Esophagus muscularis mucosa (tissue), 4 donors: ENCODE data around the gene CSPG5. TPM values are rescaled to one million over a fixed set of nuclear protein-coding genes. Genes with fewer than 3 reads are reported as not detected.

ENCODE experiments used
- DNase-seq: peaks from one replicate; pipeline ENCODE4 v3.0.0-alpha.2; 2017; ENCODE audit errors: extremely low spot score
- H3K27ac ChIP-seq, 4 donors: fragments of 200-600 bp; sonication (generic); replicated peaks in 1 of 4; 1 replicate in 3 of 4; 2 replicates in 1 of 4; pipeline ENCODE4 v1.5.1; 2016 to 2019; ENCODE audit warnings: mild to moderate bottlenecking in 1 of 4
- H3K27me3 ChIP-seq, 4 donors: fragments of 200-600 bp; sonication (generic); one replicate each; pipeline versions ENCODE4 v1.5.1 to v1.6.0; 2016 to 2019
- H3K36me3 ChIP-seq, 4 donors: fragments of 200-600 bp; sonication (generic); one replicate each; pipeline ENCODE4 v1.5.1; 2016 to 2019
- H3K4me1 ChIP-seq, 4 donors: fragments of 200-600 bp; sonication (generic); one replicate each; pipeline ENCODE4 v1.5.1; 2016 to 2019
- H3K4me3 ChIP-seq, 4 donors: fragments of 200-600 bp; sonication (generic); 1 replicate in 2 of 4; 2 replicates in 2 of 4; pipeline ENCODE4 v1.5.1; 2016 to 2019; ENCODE audit warnings: mild to moderate bottlenecking in 4 of 4, moderate library complexity in 1 of 4
- H3K9me3 ChIP-seq, 4 donors: fragments of 200-600 bp; sonication (generic); 1 replicate in 3 of 4; 2 replicates in 1 of 4; pipeline ENCODE4 v1.5.1; 2016 to 2019
- EP300 ChIP-seq: sonication (generic); formaldehyde crosslinking; IDR thresholded peaks from one replicate; pipeline ENCODE4 v1.6.1; 2017; ENCODE audit warnings: antibody characterized with exemption
- POLR2A ChIP-seq: fragments of 450-650 bp; IDR thresholded peaks from one replicate; pipeline ENCODE4 v1.6.1; 2017; ENCODE audit warnings: antibody characterized with exemption, moderate library complexity, mild to moderate bottlenecking, low read depth
- POLR2AphosphoS5 ChIP-seq, 2 donors: sonication (generic); formaldehyde crosslinking; IDR thresholded peaks; one replicate each; pipeline ENCODE4 v1.6.1; 2017; ENCODE audit warnings: antibody characterized with exemption in 2 of 2
- WGBS: methylation state at CpG from one replicate; pipeline ENCODE4 v1.1.5; 2018; 5-methylcytosine and 5-hydroxymethylcytosine counted together
- intact Hi-C: fragments of 100-400 bp; cut with DNase I; formaldehyde crosslinking; loops from one replicate; pipeline ENCODE4 v1.15.1; 2023
- total RNA-seq, 4 donors: library from RNA; depleted of rRNA; stranded (reverse); fragments of >200 nt; gene quantifications; one replicate each; pipeline versions ENCODE4 v1.1.0 to v1.2.1, GENCODE V29; 2016
- TF ChIP-seq, protein P1 (sequence below), 3 experiments: fragments of 200-600 bp in 2 of 3; fragments of 450-650 bp in 1 of 3; sonication (generic) in 2 of 3; IDR thresholded peaks; one replicate each; pipeline ENCODE4 v1.5.1; 2017 to 2019; ENCODE audit warnings: antibody characterized with exemption in 3 of 3, mild to moderate bottlenecking in 2 of 3, moderate library complexity in 1 of 3

CSPG5 gene
- total RNA-seq, 4 donors from 2014 or later: 0.66 to 1.2 (median 0.75) TPM; not detected in 1

DNA sequence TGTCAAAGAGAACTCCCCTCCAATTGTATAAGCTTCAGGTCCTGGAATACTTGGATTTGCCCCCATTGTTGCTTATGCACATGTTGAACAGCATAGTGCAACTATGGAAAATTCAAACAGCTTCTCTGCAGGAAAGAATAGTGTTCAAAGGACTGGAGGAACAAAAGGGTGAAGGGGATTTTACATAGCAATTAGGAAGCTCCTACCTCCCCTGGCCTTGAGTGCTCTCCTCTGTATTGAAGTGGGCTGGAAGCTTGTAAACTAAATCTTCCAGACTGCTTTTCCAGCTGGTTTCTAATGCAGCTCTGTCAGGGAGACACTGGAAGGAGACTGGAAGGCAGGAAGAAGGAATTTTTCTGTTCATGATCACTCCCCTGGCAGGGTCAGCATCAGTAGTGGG, 57.9 kb downstream of the CSPG5 start:
- intact Hi-C loops: loop anchor here (10.0 kb wide), 1 partner anchor 144 kb away; no protein-coding TSS in a partner anchor
- no peaks in the 10 kb centered on the region for H3K27me3 ChIP-seq
- no peak overlapping the region for H3K4me3 ChIP-seq

DNA sequence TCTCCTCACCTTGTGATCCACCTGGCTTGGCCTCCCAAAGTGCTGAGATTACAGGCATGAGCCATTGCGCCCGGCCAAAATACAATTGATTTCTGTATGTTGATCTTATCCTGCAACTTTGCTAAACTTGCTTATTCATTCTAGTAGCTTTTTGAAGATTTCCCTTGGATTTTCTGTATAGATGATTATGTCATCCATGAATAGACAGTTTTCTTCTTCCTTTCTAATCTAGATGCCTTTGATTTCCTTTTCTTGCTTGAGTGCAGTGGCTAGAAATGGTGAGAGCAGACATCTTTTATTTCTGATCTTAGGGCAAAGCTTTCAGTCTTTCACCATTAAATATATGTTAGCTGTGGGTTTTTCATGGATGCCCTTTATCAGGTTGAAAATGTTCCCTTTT, 60.7 kb downstream of the CSPG5 start:
- WGBS: 93% methylated on average over 2 of the region's 2 CpGs
- intact Hi-C loops: no loop called here
- no peaks in the 10 kb centered on the region for H3K9me3 ChIP-seq
- no peak for DNase-seq
- TF ChIP-seq EP300 (no peak), POLR2AphosphoS5 (IDR thresholded peaks at IDR 0.05) (no peak), POLR2A (no peak)
- TF ChIP-seq, protein P1, sequence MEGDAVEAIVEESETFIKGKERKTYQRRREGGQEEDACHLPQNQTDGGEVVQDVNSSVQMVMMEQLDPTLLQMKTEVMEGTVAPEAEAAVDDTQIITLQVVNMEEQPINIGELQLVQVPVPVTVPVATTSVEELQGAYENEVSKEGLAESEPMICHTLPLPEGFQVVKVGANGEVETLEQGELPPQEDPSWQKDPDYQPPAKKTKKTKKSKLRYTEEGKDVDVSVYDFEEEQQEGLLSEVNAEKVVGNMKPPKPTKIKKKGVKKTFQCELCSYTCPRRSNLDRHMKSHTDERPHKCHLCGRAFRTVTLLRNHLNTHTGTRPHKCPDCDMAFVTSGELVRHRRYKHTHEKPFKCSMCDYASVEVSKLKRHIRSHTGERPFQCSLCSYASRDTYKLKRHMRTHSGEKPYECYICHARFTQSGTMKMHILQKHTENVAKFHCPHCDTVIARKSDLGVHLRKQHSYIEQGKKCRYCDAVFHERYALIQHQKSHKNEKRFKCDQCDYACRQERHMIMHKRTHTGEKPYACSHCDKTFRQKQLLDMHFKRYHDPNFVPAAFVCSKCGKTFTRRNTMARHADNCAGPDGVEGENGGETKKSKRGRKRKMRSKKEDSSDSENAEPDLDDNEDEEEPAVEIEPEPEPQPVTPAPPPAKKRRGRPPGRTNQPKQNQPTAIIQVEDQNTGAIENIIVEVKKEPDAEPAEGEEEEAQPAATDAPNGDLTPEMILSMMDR (IDR thresholded peaks at IDR 0.05): no peak
- no peak overlapping the region for H3K4me3 ChIP-seq
- no peaks in the 10 kb centered on the region for H3K27me3 ChIP-seq
- H3K27ac ChIP-seq: no peak overlapping the region
- H3K4me1 ChIP-seq: peaks cover 3 to 13% (median 12%) of the 10 kb centered on the region in 4 donors
- no peaks in the 10 kb centered on the region for H3K36me3 ChIP-seq

More for the DNA sequence above, 57.9 kb downstream of the CSPG5 start:
- no peaks in the 10 kb centered on the region for H3K36me3 ChIP-seq
- no peaks in the 10 kb centered on the region for H3K9me3 ChIP-seq
- TF ChIP-seq POLR2A (no peak), EP300 (no peak), POLR2AphosphoS5 (IDR thresholded peaks at IDR 0.05) (no peak)
- TF ChIP-seq, protein P1 (IDR thresholded peaks at IDR 0.05): no peak
- peaks cover 3 to 10% (median 6%) of the 10 kb centered on the region in 4 donors for H3K4me1 ChIP-seq
- H3K27ac ChIP-seq: no peak overlapping the region
- no peak for DNase-seq

DNA sequence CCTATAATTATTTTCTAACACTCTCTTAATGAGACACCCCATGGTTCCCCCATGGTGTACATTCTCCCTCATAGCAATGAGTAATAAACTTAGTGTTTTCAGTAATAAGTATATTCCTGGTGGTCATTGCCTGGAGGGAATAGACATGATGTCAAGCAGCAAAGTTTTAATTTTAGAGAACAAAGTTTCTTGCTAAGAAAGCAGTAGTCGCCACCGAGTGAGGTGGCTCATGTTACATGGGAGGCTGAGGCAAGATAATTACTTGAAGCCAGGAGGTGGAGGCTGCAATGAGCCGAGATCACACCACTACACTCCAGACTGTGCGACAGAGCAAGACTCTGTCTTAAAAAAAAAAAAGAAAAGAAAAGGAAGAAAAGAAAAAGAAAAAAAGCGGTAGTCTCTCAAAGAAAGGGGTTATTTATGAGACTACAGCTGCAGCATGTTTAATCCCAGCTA, 62.8 kb downstream of the CSPG5 start:
- TF ChIP-seq POLR2A (no peak), POLR2AphosphoS5 (IDR thresholded peaks at IDR 0.05) (no peak), EP300 (no peak)
- TF ChIP-seq, protein P1 (IDR thresholded peaks at IDR 0.05): no peak
- Histone ChIP-seq H3K27me3 (no peaks in the 10 kb centered on the region), H3K4me3 (no peak overlapping the region), H3K27ac (no peak overlapping the region), H3K36me3 (peaks cover 0 to 3% (median under 1%) of the 10 kb centered on the region in 4 donors), H3K9me3 (no peaks in the 10 kb centered on the region), H3K4me1 (peaks cover 7 to 19% (median 16%) of the 10 kb centered on the region in 4 donors)
- WGBS: 37% methylated on average over 5 of the region's 5 CpGs
- no peak for DNase-seq
- intact Hi-C loops: no loop called here

DNA sequence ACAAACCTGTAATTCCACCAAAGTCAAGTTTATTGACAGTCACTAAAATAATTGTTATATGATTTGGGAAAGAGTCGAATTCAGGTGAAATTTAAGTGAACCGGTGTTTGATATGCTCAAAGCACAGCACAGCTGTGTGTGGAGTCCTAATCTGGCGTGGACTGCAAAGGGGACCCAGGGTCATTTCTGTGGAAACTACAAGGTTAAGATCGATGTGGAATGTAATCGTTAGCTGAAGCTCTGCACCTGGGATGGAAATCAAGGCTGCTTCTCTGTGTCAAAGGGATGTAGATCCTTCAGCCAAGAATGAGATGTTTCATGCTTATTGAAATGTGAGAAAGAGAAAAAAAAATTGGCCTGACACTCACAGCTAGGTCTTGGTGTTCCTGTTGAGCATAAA, 63.6 kb downstream of the CSPG5 start:
- Histone ChIP-seq H3K4me1 (peaks cover 7 to 19% (median 16%) of the 10 kb centered on the region in 4 donors), H3K36me3 (peaks cover 0 to 11% (median 6%) of the 10 kb centered on the region in 4 donors), H3K27me3 (no peaks in the 10 kb centered on the region), H3K9me3 (no peaks in the 10 kb centered on the region), H3K4me3 (no peak overlapping the region), H3K27ac (no peak overlapping the region)
- 61% methylated on average over 5 of the region's 5 CpGs for WGBS
- intact Hi-C loops: no loop called here
- TF ChIP-seq EP300 (no peak), POLR2AphosphoS5 (IDR thresholded peaks at IDR 0.05) (no peak), POLR2A (no peak)
- TF ChIP-seq, protein P1 (IDR thresholded peaks at IDR 0.05): no peak
- DNase-seq: no peak
